ENCODE data around the gene PARP8. TPM values are rescaled to one million over a fixed set of nuclear protein-coding genes. Genes with fewer than 3 reads are reported as not detected.

PARP8 gene
- total RNA-seq, 2 experiments from 2014 or later: 181 to 200 TPM

GRCh38 chr5:50730336-50730735, 63.9 kb downstream of the PARP8 start:
- ChIA-PET CTCF (interaction anchor here (1.0 kb wide), 1 partner anchor 42 kb away, joined by 3 read pairs; no protein-coding TSS in a partner anchor), POLR2A (interaction anchor here (1.0 kb wide), 1 partner anchor 9 kb away, joined by 6 read pairs; no protein-coding TSS in a partner anchor)
- Histone ChIP-seq H3K9me3 (ENCODE audit: control insufficient read depth in 1 of 2, insufficient read depth in 1 of 2, low read length in 2 of 2) (peaks cover 0 to 8% of the 10 kb centered on the region in 2 experiments), H3K4me3 (ENCODE audit: low read length) (no peak overlapping the region), H3K27ac (ENCODE audit: low read depth in 1 of 2, low read length in 2 of 2) (no peak overlapping the region), H3K27me3 (ENCODE audit: control insufficient read depth in 1 of 2, insufficient read depth in 2 of 2, low read length in 2 of 2) (no peaks in the 10 kb centered on the region), H3K36me3 (ENCODE audit: insufficient read depth, low read length) (no peaks in the 10 kb centered on the region), H3K4me1 (ENCODE audit: insufficient read depth, low read length) (peaks cover 13% of the 10 kb centered on the region)
- H3K27ac Mint-ChIP-seq: no peak overlapping the region
- no peak overlapping the region for H3K4me3 Mint-ChIP-seq
- H3K4me1 Mint-ChIP-seq (ENCODE audit: low read depth): peaks cover 84% of the 10 kb centered on the region
- H3K9me3 Mint-ChIP-seq: peaks cover 2% of the 10 kb centered on the region
- H3K36me3 Mint-ChIP-seq (ENCODE audit: low read depth): peaks cover 10% of the 10 kb centered on the region
- ATAC-seq (ENCODE audit: poor library complexity) (no peak), DNase-seq (no peak)
- no peak for TF ChIP-seq CTCF (IDR thresholded peaks at IDR 0.05)
- no peaks in the 10 kb centered on the region for H3K27me3 Mint-ChIP-seq
- intact Hi-C loops (cut with DNase I, micrococcal nuclease): no loop called here

- Mint-ChIP-seq H3K4me1 (ENCODE audit: low read depth) (peaks cover 84% of the 10 kb centered on the region), H3K4me3 (no peak overlapping the region), H3K9me3 (peaks cover 2% of the 10 kb centered on the region), H3K36me3 (ENCODE audit: low read depth) (peaks cover 10% of the 10 kb centered on the region), H3K27ac (no peak overlapping the region), H3K27me3 (no peaks in the 10 kb centered on the region)
- peaks cover 13% of the 10 kb centered on the region for H3K4me1 ChIP-seq (ENCODE audit: insufficient read depth, low read length)
- H3K9me3 ChIP-seq (ENCODE audit: control insufficient read depth in 1 of 2, insufficient read depth in 1 of 2, low read length in 2 of 2): peaks cover 0 to 8% of the 10 kb centered on the region in 2 experiments
- POLR2A ChIA-PET: no interaction called here
- no peak overlapping the region for H3K27ac ChIP-seq (ENCODE audit: low read depth in 1 of 2, low read length in 2 of 2)
- no peak for TF ChIP-seq CTCF (IDR thresholded peaks at IDR 0.05)
- ATAC-seq (ENCODE audit: poor library complexity): no peak
- no peak overlapping the region for H3K4me3 ChIP-seq (ENCODE audit: low read length)
- intact Hi-C loops (cut with DNase I, micrococcal nuclease): loop anchor here in 1 of 2 experiments (1.0 kb wide), 1 partner anchor 10 kb away; no protein-coding TSS in a partner anchor
- no peaks in the 10 kb centered on the region for H3K36me3 ChIP-seq (ENCODE audit: insufficient read depth, low read length)
- CTCF ChIA-PET: no interaction called here
- no peak for DNase-seq
- no peaks in the 10 kb centered on the region for H3K27me3 ChIP-seq (ENCODE audit: control insufficient read depth in 1 of 2, insufficient read depth in 2 of 2, low read length in 2 of 2)
Observed at GRCh38 chr5:50730841-50731240, 64.4 kb downstream of the PARP8 start.

- H3K27ac ChIP-seq (ENCODE audit: low read depth in 1 of 2, low read length in 2 of 2): no peak overlapping the region
- no peak overlapping the region for H3K4me3 ChIP-seq (ENCODE audit: low read length)
- peaks cover 5% of the 10 kb centered on the region for H3K4me1 ChIP-seq (ENCODE audit: insufficient read depth, low read length)
- peaks cover 2% of the 10 kb centered on the region for H3K9me3 Mint-ChIP-seq
- peaks cover 78% of the 10 kb centered on the region for H3K4me1 Mint-ChIP-seq (ENCODE audit: low read depth)
- no peaks in the 10 kb centered on the region for H3K27me3 ChIP-seq (ENCODE audit: control insufficient read depth in 1 of 2, insufficient read depth in 2 of 2, low read length in 2 of 2)
- ATAC-seq (ENCODE audit: poor library complexity): no peak
- POLR2A ChIA-PET: interaction anchor here (1.5 kb wide), 1 partner anchor 66 kb away, joined by 3 read pairs; no protein-coding TSS in a partner anchor
- H3K36me3 ChIP-seq (ENCODE audit: insufficient read depth, low read length): peaks cover under 1% of the 10 kb centered on the region
- peaks cover 10% of the 10 kb centered on the region for H3K36me3 Mint-ChIP-seq (ENCODE audit: low read depth)
- CTCF ChIA-PET: no interaction called here
- H3K4me3 Mint-ChIP-seq: no peak overlapping the region
- H3K27ac Mint-ChIP-seq: peak overlapping the region; percentile 19
- intact Hi-C loops (cut with DNase I, micrococcal nuclease): no loop called here
- H3K9me3 ChIP-seq (ENCODE audit: control insufficient read depth in 1 of 2, insufficient read depth in 1 of 2, low read length in 2 of 2): peaks cover 0 to 8% of the 10 kb centered on the region in 2 experiments
- TF ChIP-seq CTCF (IDR thresholded peaks at IDR 0.05): no peak
- no peak for DNase-seq
- no peaks in the 10 kb centered on the region for H3K27me3 Mint-ChIP-seq
Observed at GRCh38 chr5:50733741-50734140, 67.3 kb downstream of the PARP8 start.

Data from CD4-positive, alpha-beta T cell (primary cell).